ENCODE results near the gene PALM.

- TF ChIP-seq PPARA (CRISPR knock-in tag; IDR thresholded peaks at IDR 0.05; ENCODE audit: borderline replicate concordance) (no peak), ZFP30 (CRISPR knock-in tag; IDR thresholded peaks at IDR 0.05) (no peak), ZNF8 (CRISPR knock-in tag; IDR thresholded peaks at IDR 0.05) (no peak), CREB5 (CRISPR knock-in tag; IDR thresholded peaks at IDR 0.05; ENCODE audit: low read depth) (no peak), ZNF70 (CRISPR knock-in tag; IDR thresholded peaks at IDR 0.05) (no peak), RARB (CRISPR knock-in tag; IDR thresholded peaks at IDR 0.05) (no peak), PATZ1 (CRISPR knock-in tag; IDR thresholded peaks at IDR 0.05; ENCODE audit: borderline replicate concordance) (no peak), GLIS3 (CRISPR knock-in tag; IDR thresholded peaks at IDR 0.05) (no peak), CSDC2 (CRISPR knock-in tag; IDR thresholded peaks at IDR 0.05) (no peak), OSR1 (CRISPR knock-in tag; IDR thresholded peaks at IDR 0.05) (no peak), POU6F1 (CRISPR knock-in tag; IDR thresholded peaks at IDR 0.05; ENCODE audit: borderline replicate concordance, low read depth) (no peak), CSRNP3 (CRISPR knock-in tag; IDR thresholded peaks at IDR 0.05) (no peak)
Observed at GRCh38 chr19:703329-703650, 5.4 kb upstream of the PALM start.

Measured in SK-N-SH treated with all-trans-retinoic acid at 6 μM for 48 hours (cell line).